OCI-LY7 (cell line): ENCODE results near the gene CLCN2. TPM values are rescaled to one million over a fixed set of nuclear protein-coding genes. Genes with fewer than 3 reads are reported as not detected.

Experiments used
- BruUV-seq: library from RNA; stranded (reverse); fragments of 400-500 nt; replicated peaks from 2 replicates; lab custom pipeline; 2021; lab: Mats Ljungman, UMichigan
- CTCF ChIA-PET: fragments of 300-600 bp; sonication (Branson Sonifier 250); formaldehyde crosslinking; loops from one replicate; lab custom pipeline; 2022; ENCODE audit warnings: antibody characterized with exemption; ENCODE audit not compliant: unreplicated experiment; lab: Charles Lee
- POLR2A ChIA-PET: fragments of 300-600 bp; sonication (Branson Sonifier 250); formaldehyde crosslinking; loops from one replicate; lab custom pipeline; 2022; ENCODE audit warnings: antibody characterized with exemption; lab: Charles Lee
- DNase-seq: peaks from one replicate; pipeline ENCODE4 v3.0.0-alpha.2; 2015; ENCODE audit warnings: low spot score
- H2AFZ ChIP-seq: fragments of 200-600 bp; sonication (generic), shearing (Covaris generic); 2 replicates; pipeline ENCODE4 v1.6.1; 2014; ENCODE audit warnings: mild to moderate bottlenecking, antibody characterized with exemption, low read length, moderate library complexity
- H3K27ac ChIP-seq: fragments of 200-600 bp; sonication (generic); 2 replicates; pipeline ENCODE4 v1.5.1; 2014; ENCODE audit warnings: mixed run types, low read depth, mild to moderate bottlenecking, moderate library complexity, low read length, inconsistent platforms; ENCODE audit not compliant: poor library complexity, severe bottlenecking
- H3K36me3 ChIP-seq: fragments of 200-600 bp; sonication (generic); 2 replicates; pipeline ENCODE4 v1.6.1; 2014; ENCODE audit warnings: mild to moderate bottlenecking, antibody characterized with exemption, low read length, moderate library complexity, mixed read lengths; ENCODE audit not compliant: insufficient read depth
- H3K4me1 ChIP-seq: fragments of 200-600 bp; sonication (generic); 2 replicates; pipeline ENCODE4 v1.5.1; 2014; ENCODE audit warnings: mild to moderate bottlenecking, low read length; ENCODE audit not compliant: insufficient read depth, poor library complexity, severe bottlenecking
- H3K4me2 ChIP-seq: fragments of 200-600 bp; sonication (generic); 2 replicates; pipeline ENCODE4 v1.6.1; 2014; ENCODE audit warnings: mild to moderate bottlenecking, low read length
- H3K4me3 ChIP-seq: fragments of 200-600 bp; sonication (generic); 2 replicates; pipeline ENCODE4 v1.5.1; 2014; ENCODE audit warnings: mild to moderate bottlenecking, low read depth, low read length; ENCODE audit not compliant: poor library complexity, severe bottlenecking
- H3K79me2 ChIP-seq: fragments of 200-600 bp; sonication (generic); 2 replicates; pipeline ENCODE4 v1.6.1; 2016; ENCODE audit warnings: low read depth, mild to moderate bottlenecking, low read length, moderate library complexity, mixed read lengths; ENCODE audit not compliant: insufficient read depth
- H3K9me2 ChIP-seq: fragments of 200-600 bp; sonication (generic); 2 replicates; pipeline ENCODE4 v1.6.1; 2016; ENCODE audit warnings: mild to moderate bottlenecking, low read length, mixed read lengths; ENCODE audit not compliant: insufficient read depth
- H3K9me3 ChIP-seq: fragments of 200-600 bp; sonication (generic); 2 replicates; pipeline ENCODE4 v1.6.1; 2014; ENCODE audit warnings: mild to moderate bottlenecking, mixed run types, low read length, mixed read lengths
- H4K20me1 ChIP-seq: fragments of 200-600 bp; sonication (generic); 2 replicates; pipeline ENCODE4 v1.6.1; 2014; ENCODE audit warnings: mild to moderate bottlenecking, antibody characterized with exemption, low read length, moderate library complexity, mixed read lengths; ENCODE audit not compliant: insufficient read depth
- EZH2phosphoT487 ChIP-seq: fragments of 200-600 bp; sonication (generic); IDR thresholded peaks from 2 replicates; pipeline ENCODE4 v1.6.1; 2018; ENCODE audit warnings: low read depth, borderline replicate concordance, mild to moderate bottlenecking, mixed run types, antibody characterized with exemption, low read length, moderate library complexity, mixed read lengths
- intact Hi-C: fragments of 100-400 bp; cut with micrococcal nuclease; formaldehyde crosslinking; loops from one replicate; pipeline ENCODE4 v1.10.0; 2022; ENCODE audit not compliant: unreplicated experiment
- total RNA-seq, 2 experiments: library from RNA; depleted of rRNA in 1 of 2; stranded (reverse); fragments of >200 nt in 1 of 2; shearing (Covaris generic) in 1 of 2; gene quantifications; 2 replicates each; pipeline ENCODE4 v1.2.3, GENCODE V29; 2014 to 2022
- TF ChIP-seq, protein P1 (sequence below): fragments of 200-600 bp; sonication (generic); conservative IDR thresholded peaks from 2 replicates; pipeline ENCODE4 v1.5.1; 2014; ENCODE audit warnings: mild to moderate bottlenecking, antibody characterized with exemption, low read length, moderate library complexity, mixed read lengths

The CLCN2 gene
- total RNA-seq, 2 experiments from 2014 or later: 4.2 to 15.0 TPM

DNA sequence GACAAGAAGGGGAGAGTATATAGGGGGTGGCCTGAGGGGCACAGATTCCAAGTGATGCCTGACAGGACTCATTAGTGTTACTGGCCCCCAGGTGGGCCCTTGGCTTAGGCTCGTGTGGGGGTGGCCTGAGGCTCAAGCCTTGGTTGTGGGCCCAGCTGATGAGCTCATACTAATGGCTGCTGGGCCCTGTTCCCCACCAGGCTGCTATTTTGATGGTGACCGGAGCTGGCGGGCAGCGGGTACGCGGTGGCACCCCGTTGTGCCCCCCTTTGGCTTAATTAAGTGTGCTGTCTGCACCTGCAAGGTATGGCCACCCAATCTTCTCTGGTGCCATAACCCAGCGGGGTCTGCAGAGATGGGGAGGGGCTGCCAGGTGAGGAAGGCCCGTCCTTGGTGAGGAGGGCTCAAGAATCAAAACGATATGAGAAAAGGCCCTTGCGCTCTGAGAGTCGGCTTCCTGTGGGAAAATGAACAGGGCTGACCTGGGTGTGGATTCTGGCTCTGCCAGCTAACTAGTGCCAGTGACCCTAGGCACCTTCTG lies 25.8 kb upstream of the CLCN2 start:
- Histone ChIP-seq H3K9me2 (no peaks in the 10 kb centered on the region), H3K79me2 (no peaks in the 10 kb centered on the region), H3K4me3 (no peak overlapping the region), H3K4me1 (no peaks in the 10 kb centered on the region), H3K4me2 (no peak overlapping the region), H2AFZ (no peak overlapping the region), H4K20me1 (no peaks in the 10 kb centered on the region), H3K9me3 (no peaks in the 10 kb centered on the region), H3K36me3 (no peaks in the 10 kb centered on the region), H3K27ac (no peak overlapping the region)
- TF ChIP-seq, protein P1, sequence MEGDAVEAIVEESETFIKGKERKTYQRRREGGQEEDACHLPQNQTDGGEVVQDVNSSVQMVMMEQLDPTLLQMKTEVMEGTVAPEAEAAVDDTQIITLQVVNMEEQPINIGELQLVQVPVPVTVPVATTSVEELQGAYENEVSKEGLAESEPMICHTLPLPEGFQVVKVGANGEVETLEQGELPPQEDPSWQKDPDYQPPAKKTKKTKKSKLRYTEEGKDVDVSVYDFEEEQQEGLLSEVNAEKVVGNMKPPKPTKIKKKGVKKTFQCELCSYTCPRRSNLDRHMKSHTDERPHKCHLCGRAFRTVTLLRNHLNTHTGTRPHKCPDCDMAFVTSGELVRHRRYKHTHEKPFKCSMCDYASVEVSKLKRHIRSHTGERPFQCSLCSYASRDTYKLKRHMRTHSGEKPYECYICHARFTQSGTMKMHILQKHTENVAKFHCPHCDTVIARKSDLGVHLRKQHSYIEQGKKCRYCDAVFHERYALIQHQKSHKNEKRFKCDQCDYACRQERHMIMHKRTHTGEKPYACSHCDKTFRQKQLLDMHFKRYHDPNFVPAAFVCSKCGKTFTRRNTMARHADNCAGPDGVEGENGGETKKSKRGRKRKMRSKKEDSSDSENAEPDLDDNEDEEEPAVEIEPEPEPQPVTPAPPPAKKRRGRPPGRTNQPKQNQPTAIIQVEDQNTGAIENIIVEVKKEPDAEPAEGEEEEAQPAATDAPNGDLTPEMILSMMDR: no peak
- TF ChIP-seq EZH2phosphoT487: no peak
- BruUV-seq: no TSS peak
- intact Hi-C loops: no loop called here
- no peak for DNase-seq
- POLR2A ChIA-PET: no interaction called here
- CTCF ChIA-PET: no interaction called here

DNA sequence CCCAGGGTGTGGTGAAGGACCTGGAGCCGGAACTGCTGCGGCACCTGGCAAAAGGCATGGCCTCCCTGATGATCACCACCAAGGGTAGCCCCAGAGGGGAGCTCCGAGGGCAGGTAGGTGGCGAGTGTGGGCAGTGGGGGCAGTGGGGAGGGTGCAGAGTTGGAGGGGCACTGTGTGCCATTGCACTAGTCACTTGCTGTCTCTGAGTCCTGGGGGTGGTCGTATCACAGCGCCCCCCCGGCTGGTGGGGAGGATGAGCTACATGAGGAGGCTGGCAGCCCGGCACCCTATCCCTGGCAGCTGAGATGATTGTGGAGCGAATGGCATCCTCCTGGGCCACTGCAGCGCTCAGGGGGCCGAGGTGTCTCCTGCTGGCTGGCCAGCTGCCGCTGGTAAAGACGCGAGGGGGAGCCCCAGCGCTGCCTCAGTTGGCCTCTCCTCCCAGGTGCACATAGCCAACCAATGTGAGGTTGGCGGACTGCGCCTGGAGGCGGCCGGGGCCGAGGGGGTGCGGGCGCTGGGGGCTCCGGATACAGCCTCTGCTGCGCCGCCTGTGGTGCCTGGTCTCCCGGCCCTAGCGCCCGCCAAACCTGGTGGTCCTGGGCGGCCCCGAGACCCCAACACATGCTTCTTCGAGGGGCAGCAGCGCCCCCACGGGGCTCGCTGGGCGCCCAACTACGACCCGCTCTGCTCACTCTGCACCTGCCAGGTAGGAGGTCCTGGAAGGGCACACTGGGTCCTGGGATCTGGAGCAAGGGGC lies 24.8 kb upstream of the CLCN2 start:
- Histone ChIP-seq H3K4me3 (no peak overlapping the region), H3K79me2 (no peaks in the 10 kb centered on the region), H3K36me3 (no peaks in the 10 kb centered on the region), H3K4me1 (no peaks in the 10 kb centered on the region), H3K27ac (no peak overlapping the region), H3K4me2 (no peak overlapping the region), H2AFZ (no peak overlapping the region), H3K9me2 (no peaks in the 10 kb centered on the region), H3K9me3 (no peaks in the 10 kb centered on the region), H4K20me1 (no peaks in the 10 kb centered on the region)
- intact Hi-C loops: no loop called here
- CTCF ChIA-PET: no interaction called here
- no TSS peak for BruUV-seq
- POLR2A ChIA-PET: no interaction called here
- no peak for TF ChIP-seq EZH2phosphoT487
- DNase-seq: no peak

DNA sequence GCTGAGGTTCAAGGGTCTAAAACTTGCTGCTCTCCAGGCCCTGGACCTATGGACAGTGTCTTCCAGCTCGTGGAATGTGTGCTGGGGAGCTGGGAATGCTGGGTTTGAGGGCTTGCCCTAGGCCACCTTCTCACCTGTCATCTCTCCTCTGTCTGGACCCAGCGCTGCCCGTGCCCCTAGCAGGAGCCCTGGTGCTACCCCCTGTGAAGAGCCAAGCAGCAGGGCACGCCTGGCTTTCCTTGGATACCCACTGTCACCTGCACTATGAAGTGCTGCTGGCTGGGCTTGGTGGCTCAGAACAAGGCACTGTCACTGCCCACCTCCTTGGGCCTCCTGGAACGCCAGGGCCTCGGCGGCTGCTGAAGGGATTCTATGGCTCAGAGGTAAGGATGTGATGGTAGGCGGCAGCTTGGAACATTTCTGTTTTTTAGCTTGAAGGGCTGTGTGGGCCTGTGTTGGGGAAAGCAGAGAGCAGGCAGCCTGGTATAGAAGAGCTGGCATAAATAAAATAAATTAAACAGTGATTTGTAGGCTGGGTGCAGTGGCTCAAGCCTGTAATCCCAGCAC lies 23.5 kb upstream of the CLCN2 start:
- BruUV-seq: no TSS peak
- CTCF ChIA-PET: no interaction called here
- no peaks in the 10 kb centered on the region for H3K36me3 ChIP-seq
- TF ChIP-seq, protein P1: no peak
- TF ChIP-seq EZH2phosphoT487: no peak
- H3K79me2 ChIP-seq: no peaks in the 10 kb centered on the region
- POLR2A ChIA-PET: no interaction called here
- intact Hi-C loops: no loop called here
- no peaks in the 10 kb centered on the region for H3K9me3 ChIP-seq
- no peak overlapping the region for H3K4me3 ChIP-seq
- H2AFZ ChIP-seq: no peak overlapping the region
- H4K20me1 ChIP-seq: no peaks in the 10 kb centered on the region
- H3K4me2 ChIP-seq: no peak overlapping the region
- H3K27ac ChIP-seq: no peak overlapping the region
- H3K9me2 ChIP-seq: no peaks in the 10 kb centered on the region
- DNase-seq: no peak
- H3K4me1 ChIP-seq: no peaks in the 10 kb centered on the region
